HG03354 (cell line): ENCODE measurements around the gene IFRD2.
A peak's percentile ranks its signal among the peaks of the same experiment; 100 is the strongest.

ENCODE experiments used
- ATAC-seq: cut with Tn5 transposase; IDR thresholded peaks from one replicate; pipeline ENCODE4 v1.9.1; 2021; ENCODE audit warnings: mild to moderate bottlenecking; ENCODE audit not compliant: unreplicated experiment, poor library complexity, severe bottlenecking

IFRD2 gene

GRCh38 chr3:50237754-50238548 is 54.3 kb downstream of the IFRD2 start:
- peak; percentile 40 for ATAC-seq
